ACC112 (cell line): Measurements from ENCODE around the gene DEFB129.
"Not testable (repeated sequence)": the region's sequence is repeated elsewhere in the genome, so short reads cannot be mapped to it uniquely, and the experiment has no call there.

Experiments
- H2AFZ ChIP-seq: fragments of 200-600 bp; sonication (generic); one replicate; pipeline ENCODE4 v1.6.0; 2017; ENCODE audit warnings: antibody characterized with exemption, low read length; ENCODE audit not compliant: unreplicated experiment
- H3K27ac ChIP-seq: fragments of 200-600 bp; sonication (generic); 2 replicates; pipeline ENCODE4 v1.5.1; 2014; ENCODE audit warnings: low read depth, mild to moderate bottlenecking, antibody characterized with exemption, low read length, moderate library complexity
- H3K27me3 ChIP-seq: fragments of 200-600 bp; sonication (generic); 2 replicates; pipeline ENCODE4 v1.6.1; 2014; ENCODE audit warnings: mild to moderate bottlenecking, antibody characterized with exemption, low read length, moderate library complexity, mixed read lengths; ENCODE audit not compliant: insufficient read depth
- H3K36me3 ChIP-seq: fragments of 200-600 bp; sonication (generic); 2 replicates; pipeline ENCODE4 v1.6.1; 2016; ENCODE audit warnings: mild to moderate bottlenecking, antibody characterized with exemption, low read length, moderate library complexity, mixed read lengths; ENCODE audit not compliant: insufficient read depth
- H3K4me1 ChIP-seq: fragments of 200-600 bp; sonication (generic); one replicate; pipeline ENCODE4 v1.6.1; 2016; ENCODE audit warnings: low read length, mixed read lengths; ENCODE audit not compliant: insufficient read depth, unreplicated experiment, control insufficient read depth
- H3K4me3 ChIP-seq: fragments of 200-600 bp; sonication (generic); 2 replicates; pipeline ENCODE4 v1.5.1; 2014; ENCODE audit warnings: mild to moderate bottlenecking, low read depth, low read length
- H3K79me2 ChIP-seq: fragments of 200-600 bp; sonication (generic); one replicate; pipeline ENCODE4 v1.6.0; 2016; ENCODE audit warnings: low read length; ENCODE audit not compliant: control insufficient read depth, unreplicated experiment, insufficient read depth

The DEFB129 gene

DNA sequence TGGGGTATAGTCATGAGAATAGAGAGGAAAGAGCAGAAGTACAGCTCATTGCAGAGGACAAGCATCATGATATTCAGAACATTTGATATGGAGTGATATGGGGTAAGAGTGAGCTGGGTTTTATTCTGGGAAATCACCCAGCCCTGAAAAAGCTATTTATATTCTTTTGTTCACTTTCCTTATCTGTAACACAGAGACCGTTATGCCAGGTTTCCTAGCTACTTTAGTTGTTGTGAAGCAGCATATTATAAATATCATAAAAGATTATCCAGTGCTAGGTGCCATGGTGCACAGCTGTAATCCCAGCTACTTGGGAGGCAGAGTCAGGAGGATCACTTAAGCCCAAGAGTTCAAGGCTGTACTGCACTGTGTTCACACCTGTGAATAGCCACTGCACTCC is 9.8 kb upstream of the DEFB129 start:
- no peaks in the 10 kb centered on the region for H3K36me3 ChIP-seq
- H3K27me3 ChIP-seq = peaks cover 53% of the 10 kb centered on the region

GRCh38 chr20:219290-220115 is 7.6 kb upstream of the DEFB129 start:
- Histone ChIP-seq H3K36me3 (no peaks in the 10 kb centered on the region), H3K4me3 (no peak overlapping the region), H3K4me1 (no peaks in the 10 kb centered on the region), H3K27me3 (peaks cover 59% of the 10 kb centered on the region), H2AFZ (no peak overlapping the region), H3K27ac (no peak overlapping the region), H3K79me2 (no peaks in the 10 kb centered on the region)

More for the DNA sequence above, 9.8 kb upstream of the DEFB129 start:
- Histone ChIP-seq H3K27ac (no peak overlapping the region), H3K4me1 (no peaks in the 10 kb centered on the region), H3K4me3 (no peak overlapping the region), H2AFZ (no peak overlapping the region), H3K79me2 (no peaks in the 10 kb centered on the region)

- Histone ChIP-seq H3K4me3 (no peak overlapping the region), H3K27me3 (peaks cover 77% of the 10 kb centered on the region), H3K36me3 (no peaks in the 10 kb centered on the region), H2AFZ (no peak overlapping the region), H3K27ac (no peak overlapping the region), H3K79me2 (no peaks in the 10 kb centered on the region), H3K4me1 (no peaks in the 10 kb centered on the region)
Measured at GRCh38 chr20:221258-221830, 5.7 kb upstream of the DEFB129 start.

GRCh38 chr20:225879-226278 is 1.2 kb upstream of the DEFB129 start:
- peaks cover 78% of the 10 kb centered on the region for H3K27me3 ChIP-seq
- H3K79me2 ChIP-seq, H2AFZ ChIP-seq, H3K4me1 ChIP-seq, H3K36me3 ChIP-seq, H3K4me3 ChIP-seq, H3K27ac ChIP-seq: not testable (repeated sequence)

GRCh38 chr20:227439-228105 is 514 bp downstream of the DEFB129 start:
- Histone ChIP-seq H2AFZ (no peak overlapping the region), H3K4me1 (no peaks in the 10 kb centered on the region), H3K27me3 (peaks cover 77% of the 10 kb centered on the region), H3K4me3 (no peak overlapping the region), H3K79me2 (no peaks in the 10 kb centered on the region), H3K27ac (no peak overlapping the region), H3K36me3 (no peaks in the 10 kb centered on the region)

GRCh38 chr20:235891-236290 is 8.8 kb downstream of the DEFB129 start:
- H3K4me1 ChIP-seq = no peaks in the 10 kb centered on the region
- peaks cover 32% of the 10 kb centered on the region for H3K27me3 ChIP-seq
- H3K4me3 ChIP-seq = no peak overlapping the region
- H2AFZ ChIP-seq = no peak overlapping the region
- H3K79me2 ChIP-seq = no peaks in the 10 kb centered on the region
- H3K27ac ChIP-seq = no peak overlapping the region
- H3K36me3 ChIP-seq = no peaks in the 10 kb centered on the region

- H3K4me1 ChIP-seq = no peaks in the 10 kb centered on the region
- H3K4me3 ChIP-seq = no peak overlapping the region
- no peaks in the 10 kb centered on the region for H3K36me3 ChIP-seq
- no peaks in the 10 kb centered on the region for H3K79me2 ChIP-seq
- no peak overlapping the region for H3K27ac ChIP-seq
- H3K27me3 ChIP-seq = peaks cover 36% of the 10 kb centered on the region
- H2AFZ ChIP-seq = no peak overlapping the region
Measured at GRCh38 chr20:237489-237888, 10.4 kb downstream of the DEFB129 start.

GRCh38 chr20:237929-238328 is 10.9 kb downstream of the DEFB129 start:
- Histone ChIP-seq H3K4me3 (no peak overlapping the region), H3K79me2 (no peaks in the 10 kb centered on the region), H3K27me3 (peaks cover 39% of the 10 kb centered on the region), H3K27ac (no peak overlapping the region), H3K36me3 (no peaks in the 10 kb centered on the region), H2AFZ (no peak overlapping the region), H3K4me1 (no peaks in the 10 kb centered on the region)

DNA sequence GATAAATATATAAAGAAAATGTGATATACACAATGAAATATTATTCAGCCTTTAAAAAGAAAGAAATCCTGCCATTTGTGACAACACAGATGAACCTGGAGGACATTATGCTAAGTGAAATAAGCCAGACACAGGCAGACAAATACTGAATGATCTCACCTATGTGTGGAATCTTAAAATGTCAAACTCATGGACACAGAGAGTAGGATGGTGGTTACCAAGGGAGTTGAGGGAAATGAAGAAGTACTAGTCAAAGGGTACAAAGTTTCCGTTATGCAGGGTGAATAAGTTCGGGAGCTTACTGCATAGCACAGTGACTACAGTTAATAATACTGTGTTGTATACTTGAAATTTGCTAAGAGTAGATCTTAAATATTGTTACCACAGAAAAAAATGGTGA is 15.8 kb downstream of the DEFB129 start:
- H3K27me3 ChIP-seq = peaks cover 68% of the 10 kb centered on the region
- no peaks in the 10 kb centered on the region for H3K79me2 ChIP-seq
- no peaks in the 10 kb centered on the region for H3K36me3 ChIP-seq
- H2AFZ ChIP-seq = no peak overlapping the region
- no peak overlapping the region for H3K27ac ChIP-seq
- H3K4me3 ChIP-seq = no peak overlapping the region
- no peaks in the 10 kb centered on the region for H3K4me1 ChIP-seq

- no peaks in the 10 kb centered on the region for H3K4me1 ChIP-seq
- no peak overlapping the region for H2AFZ ChIP-seq
- no peaks in the 10 kb centered on the region for H3K36me3 ChIP-seq
- H3K27me3 ChIP-seq = peaks cover 38% of the 10 kb centered on the region
- H3K27ac ChIP-seq = no peak overlapping the region
- no peak overlapping the region for H3K4me3 ChIP-seq
- H3K79me2 ChIP-seq = no peaks in the 10 kb centered on the region
Measured at GRCh38 chr20:251354-251753, 24.3 kb downstream of the DEFB129 start.

DNA sequence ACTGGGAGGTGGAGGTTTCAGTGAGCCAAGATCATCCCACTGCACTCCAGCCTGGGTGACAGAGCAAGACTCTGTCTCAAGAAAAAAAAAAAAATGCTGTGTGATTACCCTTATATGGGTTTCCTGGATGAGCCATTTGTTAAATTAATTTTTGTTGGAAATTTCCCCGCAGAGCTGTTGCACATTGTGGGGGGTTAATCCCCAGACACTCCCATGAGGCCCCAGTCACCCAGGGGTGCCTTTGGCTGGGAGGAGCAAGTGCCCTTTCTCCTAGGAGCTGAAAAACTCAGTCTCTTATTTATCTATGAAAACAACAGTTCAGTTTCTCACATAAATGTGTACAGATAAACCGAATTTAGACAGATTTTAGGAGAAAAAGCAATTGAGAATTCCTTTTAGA is 25.7 kb downstream of the DEFB129 start:
- Histone ChIP-seq H3K36me3 (no peaks in the 10 kb centered on the region), H2AFZ (no peak overlapping the region), H3K4me1 (no peaks in the 10 kb centered on the region), H3K27ac (no peak overlapping the region), H3K27me3 (peaks cover 49% of the 10 kb centered on the region), H3K79me2 (no peaks in the 10 kb centered on the region), H3K4me3 (no peak overlapping the region)
